ENCODE measurements around the gene GDPD5. TPM values are rescaled to one million over a fixed set of nuclear protein-coding genes. Genes with fewer than 3 reads are reported as not detected.

The GDPD5 gene
- total and polyA plus RNA-seq, 9 donors = 3.8 to 15.8 (median 8.1) TPM

GRCh38 chr11:75394085-75394840 is 131.5 kb downstream of the GDPD5 start:
- no peaks in the 10 kb centered on the region for H3K27me3 ChIP-seq
- no peaks in the 10 kb centered on the region for H3K36me3 ChIP-seq
- H3K4me3 ChIP-seq = no peak overlapping the region
- no peaks in the 10 kb centered on the region for H3K4me1 ChIP-seq (ENCODE audit: insufficient read depth)
- TF ChIP-seq, protein P1, sequence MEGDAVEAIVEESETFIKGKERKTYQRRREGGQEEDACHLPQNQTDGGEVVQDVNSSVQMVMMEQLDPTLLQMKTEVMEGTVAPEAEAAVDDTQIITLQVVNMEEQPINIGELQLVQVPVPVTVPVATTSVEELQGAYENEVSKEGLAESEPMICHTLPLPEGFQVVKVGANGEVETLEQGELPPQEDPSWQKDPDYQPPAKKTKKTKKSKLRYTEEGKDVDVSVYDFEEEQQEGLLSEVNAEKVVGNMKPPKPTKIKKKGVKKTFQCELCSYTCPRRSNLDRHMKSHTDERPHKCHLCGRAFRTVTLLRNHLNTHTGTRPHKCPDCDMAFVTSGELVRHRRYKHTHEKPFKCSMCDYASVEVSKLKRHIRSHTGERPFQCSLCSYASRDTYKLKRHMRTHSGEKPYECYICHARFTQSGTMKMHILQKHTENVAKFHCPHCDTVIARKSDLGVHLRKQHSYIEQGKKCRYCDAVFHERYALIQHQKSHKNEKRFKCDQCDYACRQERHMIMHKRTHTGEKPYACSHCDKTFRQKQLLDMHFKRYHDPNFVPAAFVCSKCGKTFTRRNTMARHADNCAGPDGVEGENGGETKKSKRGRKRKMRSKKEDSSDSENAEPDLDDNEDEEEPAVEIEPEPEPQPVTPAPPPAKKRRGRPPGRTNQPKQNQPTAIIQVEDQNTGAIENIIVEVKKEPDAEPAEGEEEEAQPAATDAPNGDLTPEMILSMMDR (IDR thresholded peaks at IDR 0.05) = no peak
- TF ChIP-seq POLR2A (IDR thresholded peaks at IDR 0.05) (no peak), EP300 (IDR thresholded peaks at IDR 0.05) (no peak)
- 74 to 80% (median 79%) methylated on average over 8 of the region's 8 CpGs for WGBS, 3 donors
- H3K9me3 ChIP-seq = no peaks in the 10 kb centered on the region
- no peak overlapping the region for H3K27ac ChIP-seq
- intact Hi-C loops (cut with DNase I) = no loop called here
- no peak for DNase-seq

GRCh38 chr11:75389925-75390324 is 135.8 kb downstream of the GDPD5 start:
- no peak overlapping the region for H3K4me3 ChIP-seq
- H3K9me3 ChIP-seq = no peaks in the 10 kb centered on the region
- TF ChIP-seq, protein P1 (IDR thresholded peaks at IDR 0.05) = no peak
- TF ChIP-seq EP300 (IDR thresholded peaks at IDR 0.05) = no peak
- no peak for TF ChIP-seq POLR2A (IDR thresholded peaks at IDR 0.05)
- DNase-seq = no peak
- no peaks in the 10 kb centered on the region for H3K4me1 ChIP-seq (ENCODE audit: insufficient read depth)
- intact Hi-C loops (cut with DNase I) = loop anchor here in 3 of 4 donors (5.0 to 10.0 kb wide), 2 partner anchors 135 to 142 kb away; partner anchors contain the start of gene GDPD5 (in 1 of the 3)
- H3K36me3 ChIP-seq = no peaks in the 10 kb centered on the region
- 81 to 85% (median 82%) methylated on average over 7 of the region's 7 CpGs for WGBS, 3 donors
- no peak overlapping the region for H3K27ac ChIP-seq
- no peaks in the 10 kb centered on the region for H3K27me3 ChIP-seq

GRCh38 chr11:75389276-75389605 is 136.5 kb downstream of the GDPD5 start:
- intact Hi-C loops (cut with DNase I) = loop anchor here in 3 of 4 donors (5.0 to 10.0 kb wide), 2 partner anchors 136 to 143 kb away; partner anchors contain the start of gene GDPD5 (in 1 of the 3)
- no peak overlapping the region for H3K4me3 ChIP-seq
- no peaks in the 10 kb centered on the region for H3K27me3 ChIP-seq
- no peak overlapping the region for H3K27ac ChIP-seq
- 66 to 76% (median 74%) methylated on average over 11 of the region's 11 CpGs for WGBS, 3 donors
- no peaks in the 10 kb centered on the region for H3K9me3 ChIP-seq
- no peaks in the 10 kb centered on the region for H3K4me1 ChIP-seq (ENCODE audit: insufficient read depth)
- H3K36me3 ChIP-seq = no peaks in the 10 kb centered on the region
- DNase-seq = no peak
- TF ChIP-seq POLR2A (IDR thresholded peaks at IDR 0.05) (no peak), EP300 (IDR thresholded peaks at IDR 0.05) (no peak)
- TF ChIP-seq, protein P1 (IDR thresholded peaks at IDR 0.05) = no peak

DNA sequence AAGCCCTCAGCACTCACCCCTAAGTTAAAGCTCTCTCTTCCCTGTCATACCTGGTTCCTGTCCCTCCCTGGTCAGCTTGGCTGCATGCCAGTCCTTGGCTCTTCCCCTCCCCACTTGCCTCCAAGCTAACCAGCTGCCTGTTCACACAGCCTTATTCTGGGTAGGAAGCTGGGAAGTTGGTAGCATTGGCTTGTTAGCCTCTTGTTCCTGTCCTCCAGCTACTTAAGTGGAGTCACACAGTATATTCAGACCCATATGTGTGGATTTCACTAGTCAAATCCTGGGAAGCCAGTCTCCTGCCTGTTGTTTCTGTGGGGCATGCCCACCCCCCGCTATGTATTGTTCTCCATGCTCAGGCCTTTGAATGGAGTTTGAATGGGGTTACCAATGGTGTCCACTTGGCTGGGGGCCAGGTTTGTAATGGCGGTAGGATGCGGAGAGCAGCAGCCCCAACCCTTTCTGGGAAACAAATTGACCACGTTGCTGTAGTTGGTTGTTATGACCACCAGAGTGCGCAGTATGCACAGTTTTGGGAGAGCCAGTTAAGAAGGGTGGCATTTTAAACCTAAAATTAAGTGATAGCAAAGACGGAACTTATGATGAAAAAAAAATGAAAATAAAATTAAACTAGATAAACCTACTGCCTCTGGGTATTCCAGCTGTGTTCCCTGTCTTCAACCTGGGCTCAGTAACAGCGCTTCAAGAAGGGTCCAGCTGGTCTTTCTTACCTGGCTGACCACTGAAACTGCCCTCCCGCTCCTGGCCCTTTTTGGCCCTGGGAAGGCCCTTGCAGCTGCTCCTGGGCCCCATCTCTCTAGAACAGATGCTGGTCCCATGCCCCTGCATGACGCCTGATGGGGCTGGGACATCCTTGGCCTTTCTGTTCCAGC is 137.1 kb downstream of the GDPD5 start:
- Histone ChIP-seq H3K9me3 (no peaks in the 10 kb centered on the region), H3K4me1 (ENCODE audit: insufficient read depth) (no peaks in the 10 kb centered on the region), H3K4me3 (no peak overlapping the region), H3K27me3 (no peaks in the 10 kb centered on the region), H3K36me3 (no peaks in the 10 kb centered on the region), H3K27ac (no peak overlapping the region)
- 19 to 25% (median 24%) methylated on average over 9 of the region's 9 CpGs for WGBS, 3 donors
- DNase-seq = peak; percentile 55 to 74 (median 72)
- intact Hi-C loops (cut with DNase I) = loop anchor here in 3 of 4 donors (5.0 to 10.0 kb wide), 2 partner anchors 136 to 144 kb away; partner anchors contain the start of gene GDPD5 (in 1 of the 3)
- TF ChIP-seq, protein P1 (IDR thresholded peaks at IDR 0.05) = peak; percentile 61 to 72 (median 68)
- TF ChIP-seq POLR2A (IDR thresholded peaks at IDR 0.05) = no peak
- no peak for TF ChIP-seq EP300 (IDR thresholded peaks at IDR 0.05)

Measured in ovary (tissue), 9 donors.